G401.6 (cell line): ENCODE measurements around the gene NUP205.

ENCODE experiments used
- FAIRE-seq: peaks from 2 replicates; lab custom pipeline; 2012; peaks lifted over from hg19 to GRCh38; lab: Jason Lieb, UNC

Gene NUP205

GRCh38 chr7:135539629-135540028 lies 18.1 kb upstream of the NUP205 start:
- FAIRE-seq: no peak

- no peak for FAIRE-seq
These were observed 16.7 kb upstream of the NUP205 start for GRCh38 chr7:135541029-135541428.

- no peak for FAIRE-seq
These were observed 7.5 kb upstream of the NUP205 start for GRCh38 chr7:135550196-135550595.

GRCh38 chr7:135552148-135552547 lies 5.6 kb upstream of the NUP205 start:
- no peak for FAIRE-seq

GRCh38 chr7:135553346-135553745 lies 4.4 kb upstream of the NUP205 start:
- no peak for FAIRE-seq

GRCh38 chr7:135558337-135558767 lies 635 bp downstream of the NUP205 start:
- FAIRE-seq: no peak

GRCh38 chr7:135558881-135559280 lies 1.2 kb downstream of the NUP205 start:
- no peak for FAIRE-seq

- no peak for FAIRE-seq
These were observed 2.9 kb downstream of the NUP205 start for GRCh38 chr7:135560631-135561030.

- FAIRE-seq: no peak
These were observed 5.0 kb downstream of the NUP205 start for GRCh38 chr7:135562720-135563119.

- FAIRE-seq: no peak
These were observed 14.1 kb downstream of the NUP205 start for GRCh38 chr7:135571834-135572233.

- FAIRE-seq: no peak
These were observed 15.8 kb downstream of the NUP205 start for GRCh38 chr7:135573541-135573940.

- FAIRE-seq: no peak
These were observed 17.6 kb downstream of the NUP205 start for GRCh38 chr7:135575296-135575695.

GRCh38 chr7:135578569-135578968 lies 20.9 kb downstream of the NUP205 start:
- FAIRE-seq: no peak

- no peak for FAIRE-seq
These were observed 26.9 kb downstream of the NUP205 start for GRCh38 chr7:135584362-135585353.

GRCh38 chr7:135597181-135597925 lies 39.6 kb downstream of the NUP205 start:
- peak; percentile 37 for FAIRE-seq

- FAIRE-seq: no peak
These were observed 40.2 kb downstream of the NUP205 start for GRCh38 chr7:135597926-135598305.

- FAIRE-seq: no peak
These were observed 41.8 kb downstream of the NUP205 start for GRCh38 chr7:135599471-135599870.

GRCh38 chr7:135600226-135600625 lies 42.5 kb downstream of the NUP205 start:
- no peak for FAIRE-seq

GRCh38 chr7:135601182-135601581 lies 43.5 kb downstream of the NUP205 start:
- FAIRE-seq: no peak

- no peak for FAIRE-seq
These were observed 44.6 kb downstream of the NUP205 start for GRCh38 chr7:135602304-135602703.

- FAIRE-seq: no peak
These were observed 58.4 kb downstream of the NUP205 start for GRCh38 chr7:135616136-135616535.

- FAIRE-seq: no peak
These were observed 60.1 kb downstream of the NUP205 start for GRCh38 chr7:135617781-135618180.

GRCh38 chr7:135618510-135618909 lies 60.8 kb downstream of the NUP205 start:
- no peak for FAIRE-seq
